ENCODE measurements around the gene IQCF2.

GRCh38 chr3:51879937-51880336, 18.5 kb downstream of the IQCF2 start:
- TF ChIP-seq CTCF (IDR thresholded peaks at IDR 0.05), result no peak
- no peak for TF ChIP-seq POLR2A (IDR thresholded peaks at IDR 0.05)
